Lower leg skin (tissue), 3 donors: ENCODE results near the gene LHFPL3.

Source experiments
- CTCF ChIP-seq, 3 donors: fragments of 450-650 bp; IDR thresholded peaks; one replicate each; pipeline ENCODE4 v1.5.1; 2016; ENCODE audit warnings: antibody characterized with exemption in 3 of 3, mild to moderate bottlenecking in 3 of 3, moderate library complexity in 2 of 3
- POLR2A ChIP-seq, 2 donors: fragments of 450-650 bp; IDR thresholded peaks; one replicate each; pipeline ENCODE4 v1.6.1; 2016 to 2017; ENCODE audit warnings: antibody characterized with exemption in 2 of 2, mild to moderate bottlenecking in 1 of 2, moderate library complexity in 1 of 2

DNA sequence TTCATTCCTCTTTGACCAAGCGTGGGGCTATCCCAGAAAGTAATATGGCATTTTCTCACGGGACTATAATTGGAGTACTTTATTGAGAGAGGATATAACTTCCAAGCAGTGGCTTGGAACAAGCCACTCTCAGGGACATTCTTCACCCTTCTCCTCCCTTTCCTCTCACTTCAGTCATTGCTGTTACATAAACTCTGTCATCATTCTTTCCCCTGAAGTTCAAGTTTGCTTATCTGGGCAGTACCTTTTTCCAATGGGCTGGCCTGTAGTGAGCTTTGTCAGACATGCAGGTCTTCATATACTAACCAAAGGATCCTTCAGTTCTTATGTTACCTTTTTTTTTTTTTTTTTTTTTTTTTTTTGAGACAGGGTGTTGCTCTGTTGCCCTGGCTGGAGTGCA is 626.9 kb downstream of the LHFPL3 start:
- TF ChIP-seq CTCF (IDR thresholded peaks at IDR 0.05) (no peak), POLR2A (IDR thresholded peaks at IDR 0.05) (no peak)
